ENCODE measurements around the gene MALT1.
"Not testable (repeated sequence)": the region's sequence is repeated elsewhere in the genome, so short reads cannot be mapped to it uniquely, and the experiment has no call there.

The MALT1 gene

GRCh38 chr18:58733866-58734265 lies 62.6 kb downstream of the MALT1 start:
- no peak for DNase-seq (ENCODE audit: low spot score)

- no peak for DNase-seq (ENCODE audit: low spot score)
Observed at GRCh38 chr18:58738322-58738721, 67.1 kb downstream of the MALT1 start.

GRCh38 chr18:58745914-58746313 lies 74.6 kb downstream of the MALT1 start:
- no peak for DNase-seq (ENCODE audit: low spot score)

- no peak for DNase-seq (ENCODE audit: low spot score)
Observed at GRCh38 chr18:58748899-58749595, 77.8 kb downstream of the MALT1 start.

- no peak for DNase-seq (ENCODE audit: low spot score)
Observed at GRCh38 chr18:58753976-58754375, 82.7 kb downstream of the MALT1 start.

GRCh38 chr18:58754544-58755068 lies 83.3 kb downstream of the MALT1 start:
- no peak for DNase-seq (ENCODE audit: low spot score)

- no peak for DNase-seq (ENCODE audit: low spot score)
Observed at GRCh38 chr18:58755304-58756010, 84.2 kb downstream of the MALT1 start.

GRCh38 chr18:58756148-58756547 lies 84.9 kb downstream of the MALT1 start:
- DNase-seq (ENCODE audit: low spot score) = no peak

- no peak for DNase-seq (ENCODE audit: low spot score)
Observed at GRCh38 chr18:58756596-58757240, 85.5 kb downstream of the MALT1 start.

GRCh38 chr18:58757351-58757750 lies 86.1 kb downstream of the MALT1 start:
- DNase-seq (ENCODE audit: low spot score) = not testable (repeated sequence)

- no peak for DNase-seq (ENCODE audit: low spot score)
Observed at GRCh38 chr18:58758046-58758445, 86.8 kb downstream of the MALT1 start.

- DNase-seq (ENCODE audit: low spot score) = no peak
Observed at GRCh38 chr18:58758606-58759005, 87.3 kb downstream of the MALT1 start.

- DNase-seq (ENCODE audit: low spot score) = no peak
Observed at GRCh38 chr18:58761241-58761969, 90.1 kb downstream of the MALT1 start.

- DNase-seq (ENCODE audit: low spot score) = no peak
Observed at GRCh38 chr18:58761970-58762780, 90.9 kb downstream of the MALT1 start.

GRCh38 chr18:58762781-58763171 lies 91.5 kb downstream of the MALT1 start:
- DNase-seq (ENCODE audit: low spot score) = no peak

GRCh38 chr18:58766164-58766563 lies 94.9 kb downstream of the MALT1 start:
- no peak for DNase-seq (ENCODE audit: low spot score)

- DNase-seq (ENCODE audit: low spot score) = no peak
Observed at GRCh38 chr18:58766946-58767345, 95.7 kb downstream of the MALT1 start.

GRCh38 chr18:58768293-58768974 lies 97.2 kb downstream of the MALT1 start:
- no peak for DNase-seq (ENCODE audit: low spot score)

- DNase-seq (ENCODE audit: low spot score) = no peak
Observed at GRCh38 chr18:58769321-58769720, 98.1 kb downstream of the MALT1 start.

GRCh38 chr18:58770601-58771000 lies 99.3 kb downstream of the MALT1 start:
- no peak for DNase-seq (ENCODE audit: low spot score)

- no peak for DNase-seq (ENCODE audit: low spot score)
Observed at GRCh38 chr18:58772161-58772560, 100.9 kb downstream of the MALT1 start.
